Measurements from ENCODE around the gene SELENOH.

The SELENOH gene

DNA sequence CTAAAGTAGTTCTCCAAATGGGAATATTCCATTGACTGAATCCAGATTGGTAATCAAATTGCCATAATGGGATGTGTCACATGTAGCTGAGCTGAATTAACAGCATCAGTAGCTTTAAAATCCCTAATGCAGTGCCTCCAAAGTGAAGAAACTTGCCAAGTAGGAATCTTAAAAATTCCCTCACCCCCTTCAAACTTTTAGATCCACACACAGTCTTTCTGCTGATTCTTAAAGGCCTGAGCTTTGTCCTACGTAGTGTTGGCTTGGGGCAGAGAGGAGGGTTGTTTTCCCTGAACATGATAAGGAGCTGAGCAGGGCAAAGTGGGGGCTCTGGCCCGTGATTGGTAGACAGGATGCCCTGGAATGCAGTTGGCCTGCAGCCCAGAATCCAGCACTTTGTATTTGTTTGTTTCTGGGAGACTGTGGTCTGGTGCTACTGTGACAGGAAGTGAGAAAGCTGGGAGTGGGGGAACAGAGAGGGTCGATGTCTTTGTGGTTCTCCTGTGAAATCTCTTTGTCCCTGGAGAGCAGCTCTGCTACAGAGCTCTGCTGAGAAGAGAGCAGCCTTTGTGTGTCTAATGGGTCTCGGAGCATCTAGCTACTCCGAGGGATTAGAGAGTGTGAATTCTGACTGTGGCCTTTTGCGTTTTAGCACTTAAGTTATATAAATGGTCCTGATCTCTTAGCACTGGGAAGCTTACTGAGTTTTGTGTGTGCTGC lies 37.2 kb downstream of the SELENOH start:
- in situ Hi-C loops (cut with MboI; ENCODE audit: low sequenced_read_pairs): loop anchor here (25.0 kb wide), 2 partner anchors 216 to 316 kb away; partner anchors contain the start of genes RTN4RL2 and UBE2L6

DNA sequence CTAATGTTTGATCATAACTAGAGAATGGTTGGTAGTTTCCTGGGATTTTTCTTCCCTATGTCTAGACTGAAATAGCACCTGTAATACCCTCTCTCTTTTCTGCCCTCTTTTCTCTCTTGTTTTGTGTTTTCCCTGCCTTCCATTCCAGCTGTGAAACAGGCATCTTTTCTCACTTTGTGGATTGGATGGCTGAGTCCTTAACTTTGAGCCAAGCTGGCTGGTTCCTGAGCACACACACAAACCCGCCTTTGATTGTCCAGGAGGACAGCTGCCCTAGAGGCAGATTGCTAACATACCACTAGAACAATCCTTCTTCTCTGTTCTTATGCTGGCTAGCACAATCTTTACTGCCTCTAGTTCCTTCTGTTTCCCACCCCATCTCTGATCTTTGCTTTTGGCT lies 38.0 kb downstream of the SELENOH start:
- in situ Hi-C loops (cut with MboI; ENCODE audit: low sequenced_read_pairs): loop anchor here (25.0 kb wide), 2 partner anchors 217 to 317 kb away; partner anchors contain the start of genes RTN4RL2 and UBE2L6

DNA sequence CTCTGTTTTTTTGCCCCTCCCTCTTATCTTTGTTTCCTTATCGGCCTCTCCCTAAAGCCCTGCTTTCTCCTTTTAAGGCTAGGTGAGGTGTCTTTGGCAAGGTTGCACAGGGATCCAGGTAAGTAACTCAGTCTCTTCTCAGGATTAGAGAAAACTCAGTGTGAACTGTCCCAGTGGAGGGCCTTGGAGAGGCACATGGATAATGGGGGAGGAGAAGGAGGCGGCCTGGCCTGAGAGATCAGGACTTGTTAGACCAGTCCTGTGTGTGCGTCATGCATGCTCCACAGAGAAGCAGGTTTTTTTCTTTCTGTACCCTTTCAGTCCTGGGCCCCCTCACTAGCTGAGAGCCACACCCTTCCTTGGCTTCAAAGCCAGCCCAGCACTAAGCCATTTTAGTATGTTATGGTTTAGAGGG lies 40.2 kb downstream of the SELENOH start:
- in situ Hi-C loops (cut with MboI; ENCODE audit: low sequenced_read_pairs): loop anchor here (25.0 kb wide), 2 partner anchors 219 to 319 kb away; partner anchors contain the start of genes RTN4RL2 and UBE2L6

GRCh38 chr11:57785072-57785471 lies 43.8 kb downstream of the SELENOH start:
- in situ Hi-C loops (cut with MboI; ENCODE audit: low sequenced_read_pairs): loop anchor here (25.0 kb wide), 2 partner anchors 223 to 323 kb away; partner anchors contain the start of genes RTN4RL2 and UBE2L6

- in situ Hi-C loops (cut with MboI; ENCODE audit: low sequenced_read_pairs): loop anchor here (25.0 kb wide), 2 partner anchors 224 to 324 kb away; partner anchors contain the start of genes RTN4RL2 and UBE2L6
Measured at GRCh38 chr11:57786436-57786835, 45.1 kb downstream of the SELENOH start.

- in situ Hi-C loops (cut with MboI; ENCODE audit: low sequenced_read_pairs): loop anchor here (25.0 kb wide), 2 partner anchors 225 to 325 kb away; partner anchors contain the start of genes RTN4RL2 and UBE2L6
Measured at GRCh38 chr11:57787006-57787604, 45.8 kb downstream of the SELENOH start.

DNA sequence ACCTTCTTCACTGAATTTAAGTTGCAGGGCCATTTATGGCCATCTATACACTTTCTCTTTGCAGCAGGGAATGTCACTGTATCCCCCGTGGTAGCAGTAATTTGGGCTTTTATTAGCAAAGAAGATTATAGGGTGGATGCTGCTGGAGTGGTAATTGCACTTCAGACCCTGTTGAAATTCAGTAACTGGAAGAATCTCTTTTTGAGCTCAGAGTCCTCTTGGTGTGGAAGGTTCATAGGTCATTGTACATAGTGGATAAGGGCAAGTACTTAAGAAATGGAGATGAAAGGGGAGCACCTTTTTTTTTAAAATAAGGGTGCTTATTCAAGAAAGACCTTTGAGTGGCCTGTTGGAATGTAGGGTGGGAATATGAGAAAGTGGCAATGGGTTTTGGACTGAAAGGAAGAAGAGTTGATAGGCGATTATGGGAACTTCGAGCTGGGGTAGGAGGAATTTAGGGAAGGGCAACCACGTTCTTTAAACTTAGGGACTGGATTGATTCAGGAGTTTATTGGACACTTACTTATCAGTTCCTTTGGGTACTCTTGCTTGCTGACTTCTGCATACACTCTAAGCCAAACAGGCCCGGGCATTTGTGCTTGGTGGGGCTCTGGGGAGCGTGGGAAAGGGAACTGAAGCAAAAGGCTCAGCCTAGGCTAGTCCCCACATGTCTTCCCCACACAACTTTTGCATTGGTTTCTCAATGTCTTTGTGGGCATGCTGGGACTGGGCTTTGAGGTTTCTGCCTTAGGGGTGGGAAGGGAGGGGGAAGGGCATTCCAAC lies 46.8 kb downstream of the SELENOH start:
- in situ Hi-C loops (cut with MboI; ENCODE audit: low sequenced_read_pairs): loop anchor here (25.0 kb wide), 2 partner anchors 226 to 326 kb away; partner anchors contain the start of genes RTN4RL2 and UBE2L6

DNA sequence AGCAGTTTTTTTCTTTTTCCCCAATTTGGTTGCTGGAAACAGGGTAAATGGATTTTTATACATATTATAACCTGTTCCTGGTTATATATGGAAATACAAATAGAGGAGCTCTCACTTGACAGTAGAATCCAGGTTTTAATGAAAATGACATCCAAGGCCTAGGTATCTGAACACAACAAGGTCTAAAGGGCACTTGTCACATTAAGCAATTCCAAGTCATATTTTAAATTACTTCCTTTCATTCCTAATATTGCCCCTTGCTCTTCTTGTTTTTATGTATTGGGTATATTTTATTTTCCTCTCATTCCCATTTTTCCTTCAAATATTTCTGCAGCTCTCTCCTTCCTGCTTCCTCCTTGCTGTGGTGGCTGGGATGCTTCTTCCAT lies 47.4 kb downstream of the SELENOH start:
- in situ Hi-C loops (cut with MboI; ENCODE audit: low sequenced_read_pairs): loop anchor here (25.0 kb wide), 2 partner anchors 226 to 326 kb away; partner anchors contain the start of genes RTN4RL2 and UBE2L6

DNA sequence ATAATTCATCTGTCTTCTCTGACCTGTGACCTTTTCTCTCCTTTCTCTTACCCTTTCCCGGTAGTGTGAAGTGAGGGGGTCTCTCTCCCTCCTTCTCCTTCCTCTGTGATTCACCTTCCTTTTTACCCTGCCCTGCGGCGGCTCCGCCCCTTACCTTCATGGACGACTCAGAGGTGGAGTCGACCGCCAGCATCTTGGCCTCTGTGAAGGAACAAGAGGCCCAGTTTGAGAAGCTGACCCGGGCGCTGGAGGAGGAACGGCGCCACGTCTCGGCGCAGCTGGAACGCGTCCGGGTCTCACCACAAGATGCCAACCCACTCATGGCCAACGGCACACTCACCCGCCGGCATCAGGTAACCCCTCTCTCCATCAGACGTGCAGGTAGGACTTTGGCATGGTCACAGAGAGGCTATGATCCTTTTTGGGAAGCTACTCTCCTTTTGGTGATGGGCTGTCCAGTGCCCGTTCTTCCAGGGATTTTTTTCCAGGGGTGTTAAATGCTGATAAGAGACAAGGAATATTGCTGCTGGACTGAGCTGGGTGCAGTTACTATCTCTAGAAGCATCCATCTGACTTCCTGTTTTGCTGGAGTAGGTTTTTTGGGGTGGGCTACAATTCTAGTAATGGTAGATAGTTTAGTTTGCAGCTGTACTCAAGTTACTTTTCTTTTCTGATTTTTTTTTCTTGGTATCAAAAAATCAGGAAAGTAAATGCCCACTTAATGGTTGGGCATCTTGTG lies 50.2 kb downstream of the SELENOH start:
- in situ Hi-C loops (cut with MboI; ENCODE audit: low sequenced_read_pairs): loop anchor here (10.0 to 25.0 kb wide), 4 partner anchors 127 to 437 kb away; partner anchors contain the start of genes RTN4RL2, UBE2L6 and ZDHHC5

DNA sequence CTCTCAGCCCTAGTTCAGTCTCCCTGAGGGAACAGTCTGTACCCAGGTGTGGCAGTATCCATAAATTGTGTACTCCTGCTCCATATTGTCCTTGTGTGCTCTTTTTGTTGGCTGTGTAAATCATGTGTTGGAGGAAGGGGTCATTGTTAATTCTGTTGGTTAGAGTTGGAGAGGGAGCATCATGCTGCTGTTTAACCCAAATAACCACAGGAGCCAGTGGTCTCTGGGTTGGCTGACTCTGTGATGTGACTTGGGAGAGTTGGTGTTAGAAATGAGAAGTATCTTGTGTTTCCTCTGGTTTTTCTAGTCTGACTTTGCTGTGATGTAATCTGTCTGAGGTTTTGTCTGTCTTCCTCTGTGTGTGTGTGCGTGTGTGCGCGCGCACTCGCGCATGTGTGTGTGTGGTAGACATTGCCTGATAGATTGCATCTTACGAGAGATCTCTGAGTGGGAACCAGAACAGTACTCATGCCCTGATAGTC lies 50.8 kb downstream of the SELENOH start:
- in situ Hi-C loops (cut with MboI; ENCODE audit: low sequenced_read_pairs): loop anchor here (10.0 to 25.0 kb wide), 4 partner anchors 127 to 437 kb away; partner anchors contain the start of genes RTN4RL2, UBE2L6 and ZDHHC5

- in situ Hi-C loops (cut with MboI; ENCODE audit: low sequenced_read_pairs): loop anchor here (10.0 to 25.0 kb wide), 4 partner anchors 128 to 438 kb away; partner anchors contain the start of genes RTN4RL2, UBE2L6 and ZDHHC5
Measured at GRCh38 chr11:57792870-57793269, 51.6 kb downstream of the SELENOH start.

Data from HL-60/S4 (cell line).